DND-41 (cell line): ENCODE results near the gene HOXA5.

Source experiments
- CTCF ChIP-seq: IDR thresholded peaks from 2 replicates; pipeline ENCODE4 v1.5.1; 2012; ENCODE audit warnings: borderline replicate concordance, low read length, moderate library complexity, mild to moderate bottlenecking; ENCODE audit not compliant: poor library complexity, severe bottlenecking; ENCODE audit errors: extremely low read depth
- EZH2 ChIP-seq: IDR thresholded peaks from 3 replicates; pipeline ENCODE4 v1.6.1; 2012; ENCODE audit warnings: borderline replicate concordance, low read depth, mild to moderate bottlenecking, moderate library complexity, low read length, inconsistent platforms; ENCODE audit not compliant: severe bottlenecking

GRCh38 chr7:27102581-27103442 is 40.7 kb downstream of the HOXA5 start, which contains the start of gene HOXA2:
- TF ChIP-seq CTCF (no peak), EZH2 (no peak)
